GM12864 (cell line): ENCODE data around the gene ITGA2.

Experiments
- DNase-seq: peaks from one replicate; pipeline ENCODE4 v3.0.0-alpha.2; 2011; ENCODE audit warnings: low read depth
- H3K4me3 ChIP-seq: 2 replicates; pipeline ENCODE4 v1.5.1; 2011; ENCODE audit warnings: mild to moderate bottlenecking, low read depth, low read length, control low read depth
- TF ChIP-seq, protein P1 (sequence below): IDR thresholded peaks from 2 replicates; pipeline ENCODE4 v1.5.1; 2011; ENCODE audit warnings: low read depth, mild to moderate bottlenecking, moderate library complexity, low read length, control low read depth, inconsistent platforms; ENCODE audit errors: missing control alignments

ITGA2 gene

DNA sequence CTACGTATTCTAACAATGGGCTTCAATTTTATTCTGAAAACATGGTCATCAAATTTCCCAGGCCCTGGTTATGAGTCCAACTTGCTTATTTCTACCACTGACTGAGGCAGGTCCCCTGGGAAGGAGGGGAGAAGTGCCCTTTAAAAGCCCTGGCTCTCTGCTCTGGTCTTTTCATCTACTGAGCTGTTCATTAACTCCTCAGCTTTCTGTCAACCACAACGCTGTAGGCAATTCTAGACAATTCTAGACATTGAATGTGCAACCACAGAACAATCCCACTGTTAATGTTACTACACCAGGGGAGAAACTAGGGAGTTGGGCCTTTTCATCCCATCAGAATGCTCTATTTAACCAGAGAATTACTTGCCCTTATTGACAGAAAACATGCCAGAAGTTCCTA is 110.4 kb downstream of the ITGA2 start:
- TF ChIP-seq, protein P1, sequence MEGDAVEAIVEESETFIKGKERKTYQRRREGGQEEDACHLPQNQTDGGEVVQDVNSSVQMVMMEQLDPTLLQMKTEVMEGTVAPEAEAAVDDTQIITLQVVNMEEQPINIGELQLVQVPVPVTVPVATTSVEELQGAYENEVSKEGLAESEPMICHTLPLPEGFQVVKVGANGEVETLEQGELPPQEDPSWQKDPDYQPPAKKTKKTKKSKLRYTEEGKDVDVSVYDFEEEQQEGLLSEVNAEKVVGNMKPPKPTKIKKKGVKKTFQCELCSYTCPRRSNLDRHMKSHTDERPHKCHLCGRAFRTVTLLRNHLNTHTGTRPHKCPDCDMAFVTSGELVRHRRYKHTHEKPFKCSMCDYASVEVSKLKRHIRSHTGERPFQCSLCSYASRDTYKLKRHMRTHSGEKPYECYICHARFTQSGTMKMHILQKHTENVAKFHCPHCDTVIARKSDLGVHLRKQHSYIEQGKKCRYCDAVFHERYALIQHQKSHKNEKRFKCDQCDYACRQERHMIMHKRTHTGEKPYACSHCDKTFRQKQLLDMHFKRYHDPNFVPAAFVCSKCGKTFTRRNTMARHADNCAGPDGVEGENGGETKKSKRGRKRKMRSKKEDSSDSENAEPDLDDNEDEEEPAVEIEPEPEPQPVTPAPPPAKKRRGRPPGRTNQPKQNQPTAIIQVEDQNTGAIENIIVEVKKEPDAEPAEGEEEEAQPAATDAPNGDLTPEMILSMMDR = no peak
- DNase-seq = no peak
- no peak overlapping the region for H3K4me3 ChIP-seq

DNA sequence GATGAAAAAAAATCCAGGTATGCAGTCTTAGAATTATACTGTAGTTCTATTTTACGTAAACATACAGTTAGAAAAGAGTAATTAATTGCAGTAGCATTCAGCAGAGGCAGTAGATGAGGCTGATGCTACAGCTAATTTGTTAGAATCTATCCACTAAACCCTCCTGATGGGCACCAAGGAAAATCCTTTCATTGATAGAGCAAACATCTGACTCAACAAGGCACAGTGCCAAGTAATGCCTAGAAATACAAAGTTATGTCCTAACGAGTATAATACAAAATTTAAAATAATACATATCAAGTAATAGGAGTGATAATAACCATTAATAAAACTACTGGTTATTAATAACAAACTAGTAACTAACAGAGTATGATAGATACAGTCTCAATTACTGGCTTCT is 111.5 kb downstream of the ITGA2 start:
- no peak overlapping the region for H3K4me3 ChIP-seq
- TF ChIP-seq, protein P1 = no peak
- no peak for DNase-seq

- DNase-seq = no peak
- no peak overlapping the region for H3K4me3 ChIP-seq
- TF ChIP-seq, protein P1 = no peak
Measured at GRCh38 chr5:53105611-53106300, 116.6 kb downstream of the ITGA2 start.

GRCh38 chr5:53109056-53109442 is 119.9 kb downstream of the ITGA2 start:
- no peak for DNase-seq
- peak overlapping the region; percentile 82 for H3K4me3 ChIP-seq
- TF ChIP-seq, protein P1 = no peak

DNA sequence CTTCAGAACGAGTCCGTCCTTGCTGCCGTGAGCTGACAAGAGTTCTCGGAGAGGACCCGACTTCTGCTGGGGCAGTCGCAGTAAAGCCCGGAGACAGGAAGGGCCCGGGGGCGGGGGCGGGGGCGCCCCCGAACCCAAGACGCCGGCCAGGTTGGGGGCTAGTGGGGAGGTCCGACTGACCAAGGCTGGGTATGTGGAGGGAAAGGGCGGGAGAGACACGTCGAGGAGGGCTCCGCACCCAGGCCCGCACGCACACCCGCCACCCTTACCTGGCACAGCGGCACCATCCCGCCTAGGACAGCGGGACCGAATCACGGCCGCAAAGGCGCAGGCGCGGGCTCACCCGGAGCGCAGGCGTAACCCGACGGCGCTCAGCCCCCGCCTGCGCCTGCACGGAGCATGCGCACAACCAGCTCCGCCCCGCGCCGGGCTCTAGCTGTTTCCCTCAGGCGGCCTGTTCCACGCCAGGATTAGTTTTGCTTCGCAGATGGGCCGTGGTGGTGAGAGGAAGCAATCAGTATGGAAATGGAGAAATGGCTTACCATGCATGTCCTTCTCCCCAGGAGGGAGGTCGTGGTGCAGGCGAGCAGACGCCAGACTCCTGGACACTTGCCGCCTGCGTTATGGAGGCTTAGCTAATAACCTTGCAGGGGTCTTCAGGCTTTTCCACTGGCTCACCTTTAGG is 120.4 kb downstream of the ITGA2 start, which contains the start of gene MOCS2:
TSS of gene MOCS2 (minus strand) at position 315 of the 685 bp plus-strand sequence. CDS start 2,583 bp downstream, outside the sequence.
- DNase-seq = peak; percentile 71
- TF ChIP-seq, protein P1 = no peak
- peak within 1 kb of the TSS; percentile 82 for H3K4me3 ChIP-seq

DNA sequence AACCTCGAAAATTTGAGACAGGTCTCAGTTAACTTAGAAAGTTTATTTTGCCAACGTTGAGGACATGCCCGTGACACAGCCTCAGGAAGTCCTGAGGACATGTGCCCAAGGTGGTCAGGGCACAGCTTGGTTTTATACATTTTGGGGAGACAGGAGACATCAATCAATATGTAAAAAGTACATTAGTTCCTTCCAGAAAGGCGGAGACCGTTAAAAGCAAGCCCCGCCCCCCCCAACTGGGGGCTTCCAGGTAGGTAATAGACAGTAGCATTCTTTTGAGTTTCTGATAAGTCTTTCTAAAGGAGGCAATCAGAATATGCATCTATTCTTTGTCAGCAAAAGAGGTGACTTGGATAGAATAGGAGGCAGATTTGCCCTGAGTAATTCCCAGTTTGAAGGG is 121.0 kb downstream of the ITGA2 start:
- TF ChIP-seq, protein P1 = no peak
- H3K4me3 ChIP-seq = peak overlapping the region; percentile 82
- DNase-seq = no peak
